ENCODE results near the gene TRIO.

DNA sequence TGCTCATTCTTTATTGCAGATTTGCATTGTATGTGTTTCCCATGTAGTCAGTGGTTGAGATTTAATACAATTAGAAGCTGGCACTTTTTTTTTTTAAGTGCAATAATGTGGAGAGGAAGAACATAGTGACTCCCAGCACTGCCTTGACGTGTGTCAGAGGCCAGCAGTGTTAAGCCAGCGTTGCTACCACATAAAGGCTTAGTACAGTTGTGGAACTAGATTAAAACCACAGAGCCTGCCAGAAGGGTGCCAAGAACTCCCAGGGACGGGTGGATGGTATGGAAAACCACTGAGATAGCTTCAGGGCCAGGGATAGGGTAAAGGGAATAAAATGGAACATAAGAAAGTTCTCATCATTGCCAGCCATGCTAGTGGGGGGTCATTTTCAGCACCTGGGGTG, 142.9 kb downstream of the TRIO start:
- TF ChIP-seq, protein P1, sequence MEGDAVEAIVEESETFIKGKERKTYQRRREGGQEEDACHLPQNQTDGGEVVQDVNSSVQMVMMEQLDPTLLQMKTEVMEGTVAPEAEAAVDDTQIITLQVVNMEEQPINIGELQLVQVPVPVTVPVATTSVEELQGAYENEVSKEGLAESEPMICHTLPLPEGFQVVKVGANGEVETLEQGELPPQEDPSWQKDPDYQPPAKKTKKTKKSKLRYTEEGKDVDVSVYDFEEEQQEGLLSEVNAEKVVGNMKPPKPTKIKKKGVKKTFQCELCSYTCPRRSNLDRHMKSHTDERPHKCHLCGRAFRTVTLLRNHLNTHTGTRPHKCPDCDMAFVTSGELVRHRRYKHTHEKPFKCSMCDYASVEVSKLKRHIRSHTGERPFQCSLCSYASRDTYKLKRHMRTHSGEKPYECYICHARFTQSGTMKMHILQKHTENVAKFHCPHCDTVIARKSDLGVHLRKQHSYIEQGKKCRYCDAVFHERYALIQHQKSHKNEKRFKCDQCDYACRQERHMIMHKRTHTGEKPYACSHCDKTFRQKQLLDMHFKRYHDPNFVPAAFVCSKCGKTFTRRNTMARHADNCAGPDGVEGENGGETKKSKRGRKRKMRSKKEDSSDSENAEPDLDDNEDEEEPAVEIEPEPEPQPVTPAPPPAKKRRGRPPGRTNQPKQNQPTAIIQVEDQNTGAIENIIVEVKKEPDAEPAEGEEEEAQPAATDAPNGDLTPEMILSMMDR (IDR thresholded peaks at IDR 0.05): no peak
- TF ChIP-seq POLR2A (IDR thresholded peaks at IDR 0.05) (no peak), EP300 (IDR thresholded peaks at IDR 0.05; ENCODE audit: low read depth) (no peak)

Measured in transverse colon (tissue), 3 donors.